Measurements from ENCODE around the gene TMEM245.
"Not testable (repeated sequence)": the region's sequence is repeated elsewhere in the genome, so short reads cannot be mapped to it uniquely, and the experiment has no call there.

The TMEM245 gene

GRCh38 chr9:109133533-109133932 is 13.8 kb upstream of the TMEM245 start (continued):
- no peak for TF ChIP-seq ZNF211 (tag by site-specific recombination; IDR thresholded peaks at IDR 0.05; ENCODE audit: low read depth)
- TF ChIP-seq ZNF114 (tag by site-specific recombination; IDR thresholded peaks at IDR 0.05), result no peak
- TF ChIP-seq KLF8 (tag by site-specific recombination; IDR thresholded peaks at IDR 0.05), result no peak
- no peak for TF ChIP-seq GFI1B (tag by site-specific recombination; IDR thresholded peaks at IDR 0.05)
- TF ChIP-seq ZNF23 (tag by site-specific recombination; IDR thresholded peaks at IDR 0.05; ENCODE audit: borderline replicate concordance), result no peak
- no peak for TF ChIP-seq ZSCAN23 (tag by site-specific recombination; IDR thresholded peaks at IDR 0.05)

- Histone ChIP-seq H3K4me3 (ENCODE audit: low read depth, low read length) (no peak overlapping the region), H3K9me3 (ENCODE audit: control insufficient read depth, insufficient read depth, low read depth, low read length) (no peaks in the 10 kb centered on the region), H3K27ac (ENCODE audit: extremely low read depth, low read depth, low read length) (no peak overlapping the region), H3K36me3 (ENCODE audit: control insufficient read depth in 2 of 2, insufficient read depth in 1 of 2, low read length in 2 of 2) (no peaks in the 10 kb centered on the region), H3K4me1 (ENCODE audit: control insufficient read depth, insufficient read depth, low read length) (no peaks in the 10 kb centered on the region)
- no peak for TF ChIP-seq ZXDB (tag by site-specific recombination; IDR thresholded peaks at IDR 0.05)
- ChIA-PET POLR2A (no interaction called here), CTCF (no interaction called here)
These were observed 12.8 kb upstream of the TMEM245 start for GRCh38 chr9:109132567-109133021.

- H3K4me3 ChIP-seq (ENCODE audit: low read depth, low read length), result no peak overlapping the region
- no peak for TF ChIP-seq ZNF555 (tag by site-specific recombination; conservative IDR thresholded peaks at IDR 0.05)
- H3K27ac ChIP-seq (ENCODE audit: extremely low read depth, low read depth, low read length), result no peak overlapping the region
- no peaks in the 10 kb centered on the region for H3K9me3 ChIP-seq (ENCODE audit: control insufficient read depth, insufficient read depth, low read depth, low read length)
- CTCF ChIA-PET, result interaction anchor here (0.7 to 2.2 kb wide), 2 partner anchors 14 to 119 kb away, joined by 3 to 8 read pairs; no protein-coding TSS in a partner anchor
- no peaks in the 10 kb centered on the region for H3K36me3 ChIP-seq (ENCODE audit: control insufficient read depth in 2 of 2, insufficient read depth in 1 of 2, low read length in 2 of 2)
- H3K4me1 ChIP-seq (ENCODE audit: control insufficient read depth, insufficient read depth, low read length), result no peaks in the 10 kb centered on the region
- POLR2A ChIA-PET, result interaction anchor here (1.3 kb wide), 1 partner anchor 10 kb away, joined by 10 read pairs; the partner anchor contains the start of gene TMEM245
These were observed 9.9 kb upstream of the TMEM245 start for GRCh38 chr9:109129470-109130197.

GRCh38 chr9:109126671-109127070 is 6.9 kb upstream of the TMEM245 start:
- CTCF ChIA-PET, result interaction anchor here (0.7 kb wide), 2 partner anchors 13 to 28 kb away, joined by 3 to 4 read pairs; no protein-coding TSS in a partner anchor
- H3K36me3 ChIP-seq (ENCODE audit: control insufficient read depth in 2 of 2, insufficient read depth in 1 of 2, low read length in 2 of 2); H3K9me3 ChIP-seq (ENCODE audit: control insufficient read depth, insufficient read depth, low read depth, low read length); POLR2A ChIA-PET; H3K4me1 ChIP-seq (ENCODE audit: control insufficient read depth, insufficient read depth, low read length); H3K4me3 ChIP-seq (ENCODE audit: low read depth, low read length); H3K27ac ChIP-seq (ENCODE audit: extremely low read depth, low read depth, low read length): not testable (repeated sequence)
- TF ChIP-seq ZNF449 (tag by site-specific recombination; IDR thresholded peaks at IDR 0.05), result peak; percentile 90

- POLR2A ChIA-PET, result no interaction called here
- Histone ChIP-seq H3K36me3 (ENCODE audit: control insufficient read depth in 2 of 2, insufficient read depth in 1 of 2, low read length in 2 of 2) (no peaks in the 10 kb centered on the region), H3K9me3 (ENCODE audit: control insufficient read depth, insufficient read depth, low read depth, low read length) (no peaks in the 10 kb centered on the region), H3K27ac (ENCODE audit: extremely low read depth, low read depth, low read length) (no peak overlapping the region), H3K4me1 (ENCODE audit: control insufficient read depth, insufficient read depth, low read length) (no peaks in the 10 kb centered on the region), H3K4me3 (ENCODE audit: low read depth, low read length) (no peak overlapping the region)
- TF ChIP-seq ZNF701 (tag by site-specific recombination; IDR thresholded peaks at IDR 0.05) (no peak), ZNF785 (tag by site-specific recombination; IDR thresholded peaks at IDR 0.05) (no peak), ZNF37A (tag by site-specific recombination; IDR thresholded peaks at IDR 0.05) (no peak), PRDM6 (tag by site-specific recombination; IDR thresholded peaks at IDR 0.05) (no peak), ZBTB26 (tag by site-specific recombination; optimal IDR thresholded peaks at IDR 0.05) (no peak), ZNF654 (tag by site-specific recombination; IDR thresholded peaks at IDR 0.05; ENCODE audit: low read depth) (no peak), ZBTB11 (tag by site-specific recombination; conservative IDR thresholded peaks at IDR 0.05; ENCODE audit: low read depth) (no peak), ZNF585B (tag by site-specific recombination; IDR thresholded peaks at IDR 0.05) (no peak), SP7 (tag by site-specific recombination; IDR thresholded peaks at IDR 0.05) (no peak)
- CTCF ChIA-PET, result no interaction called here
These were observed 4.4 kb upstream of the TMEM245 start for GRCh38 chr9:109124121-109124520.
